HepG2 (cell line): Measurements from ENCODE around the gene NAV3. TPM values are rescaled to one million over a fixed set of nuclear protein-coding genes. Genes with fewer than 3 reads are reported as not detected.

ENCODE experiments used
- ATAC-seq: fragments of 200-7000 bp; cut with Tn5 transposase; 3 replicates; pipeline ENCODE4 v1.9.1; 2020; ENCODE audit warnings: mild to moderate bottlenecking, moderate library complexity
- BruUV-seq: library from RNA; stranded (reverse); fragments of 400-500 nt; replicated peaks from 2 replicates; lab custom pipeline; 2021; lab: Mats Ljungman, UMichigan
- CTCF ChIA-PET: fragments of 300-600 bp; formaldehyde crosslinking; extraction: SDS; loops from one replicate; lab custom pipeline; 2021; ENCODE audit warnings: low total read pairs, inconsistent platforms, low intra/inter-chr PET ratio; lab: Yijun Ruan, JAX
- POLR2A ChIA-PET: fragments of 350-600 bp; sonication (Branson Sonifier 250); formaldehyde crosslinking; loops from one replicate; lab custom pipeline; 2020; ENCODE audit warnings: antibody characterized with exemption, inconsistent platforms; lab: Yijun Ruan, JAX
- DNase-seq: peaks from one replicate; pipeline ENCODE4 v3.0.0-alpha.2; 2015; ENCODE audit warnings: low spot score
- FAIRE-seq: peaks from 3 replicates; lab custom pipeline; 2011; peaks lifted over from hg19 to GRCh38; lab: Jason Lieb, UNC
- H2AFZ ChIP-seq: one replicate; pipeline ENCODE4 v1.6.1; 2011; ENCODE audit warnings: low read length, inconsistent platforms
- H3K27ac ChIP-seq: fragments of 300-600 bp; 3 replicates; pipeline ENCODE4 v1.8.0; 2011; ENCODE audit warnings: mixed run types, mild to moderate bottlenecking, mixed read lengths, low read length, inconsistent platforms; ENCODE audit not compliant: insufficient read depth; ENCODE audit errors: extremely low read length
- H3K27me3 ChIP-seq, 2 experiments: fragments of 200-600 bp in 1 of 2; 2 replicates in 1 of 2; 3 replicates in 1 of 2; pipeline versions ENCODE4 v1.6.0 to v1.8.0; 2011; ENCODE audit warnings: low read length in 2 of 2, mild to moderate bottlenecking in 2 of 2, moderate library complexity in 2 of 2, inconsistent platforms in 1 of 2; ENCODE audit not compliant: insufficient read depth in 2 of 2, control insufficient read depth in 1 of 2
- H3K36me3 ChIP-seq, 2 experiments: fragments of 200-600 bp in 1 of 2; replicated peaks in 1 of 2; 2 replicates in 1 of 2; 3 replicates in 1 of 2; pipeline versions ENCODE4 v1.5.1 to v1.8.0; 2011; ENCODE audit warnings: low read length in 2 of 2, inconsistent platforms in 1 of 2; ENCODE audit not compliant: insufficient read depth in 2 of 2, control insufficient read depth in 1 of 2
- H3K4me1 ChIP-seq: 2 replicates; pipeline ENCODE4 v1.5.1; 2012; ENCODE audit warnings: low read length, inconsistent platforms; ENCODE audit not compliant: insufficient read depth
- H3K4me2 ChIP-seq: 2 replicates; pipeline ENCODE4 v1.6.0; 2011; ENCODE audit warnings: low read depth, low read length, inconsistent platforms
- H3K4me3 ChIP-seq, 3 experiments: fragments of 200-600 bp in 1 of 3; sonication (generic), shearing (Covaris generic) in 1 of 3; replicated peaks in 1 of 3; 2 replicates each; pipeline ENCODE4 v1.5.1; 2011 to 2016; ENCODE audit warnings: low read length in 3 of 3, inconsistent platforms in 2 of 3, low read depth in 2 of 3, mild to moderate bottlenecking in 2 of 3, control low read depth in 1 of 3, mixed read lengths in 1 of 3; ENCODE audit not compliant: insufficient read depth in 1 of 3
- H3K79me2 ChIP-seq: one replicate; pipeline ENCODE4 v1.6.1; 2011; ENCODE audit warnings: low read length, inconsistent platforms; ENCODE audit not compliant: insufficient read depth
- H3K9ac ChIP-seq: 2 replicates; pipeline ENCODE4 v1.6.0; 2011; ENCODE audit warnings: mild to moderate bottlenecking, low read depth, low read length, inconsistent platforms; ENCODE audit not compliant: insufficient read depth
- H3K9me3 ChIP-seq: 2 replicates; pipeline ENCODE4 v1.5.1; 2012; ENCODE audit warnings: mild to moderate bottlenecking, low read length
- H4K20me1 ChIP-seq: 2 replicates; pipeline ENCODE4 v1.6.0; 2011; ENCODE audit warnings: inconsistent platforms, mild to moderate bottlenecking, low read length, moderate library complexity; ENCODE audit not compliant: insufficient read depth
- BHLHE40 ChIP-seq: IDR thresholded peaks from 2 replicates; pipeline ENCODE4 v1.6.1; 2011; ENCODE audit warnings: low read length, improper control_type of control experiment
- ESRRA ChIP-seq: sonication (generic); formaldehyde crosslinking; IDR thresholded peaks from 2 replicates; pipeline ENCODE4 v1.5.1; 2020; ENCODE audit warnings: mild to moderate bottlenecking, low read depth, missing genetic modification reagents
- EZH2 ChIP-seq: conservative IDR thresholded peaks from 2 replicates; pipeline ENCODE4 v1.6.1; 2012; ENCODE audit warnings: mild to moderate bottlenecking, low read depth, low read length, moderate library complexity
- HNF4G ChIP-seq, 2 experiments: sonication (generic) in 1 of 2; formaldehyde crosslinking in 1 of 2; IDR thresholded peaks; 2 replicates each; pipeline versions ENCODE4 v1.4.0 to v1.6.1; 2011 to 2020; ENCODE audit warnings: borderline replicate concordance in 2 of 2, low read depth in 2 of 2, mild to moderate bottlenecking in 2 of 2, low read length in 1 of 2, missing genetic modification reagents in 1 of 2, moderate library complexity in 1 of 2
- NR2F2 ChIP-seq: IDR thresholded peaks from 2 replicates; pipeline ENCODE4 v1.6.1; 2012; ENCODE audit warnings: low read depth, inconsistent platforms, borderline replicate concordance
- PAF1 ChIP-seq: IDR thresholded peaks from 2 replicates; pipeline ENCODE4 v1.6.1; 2016; ENCODE audit warnings: missing genetic modification reagents, missing compliant biosample characterization
- RBM39 ChIP-seq: fragments of 200-400 bp; formaldehyde crosslinking; IDR thresholded peaks from one replicate; pipeline ENCODE4 v1.6.1; 2018; ENCODE audit warnings: antibody characterized with exemption, mild to moderate bottlenecking, low read depth, low read length; ENCODE audit not compliant: poor library complexity, severe bottlenecking
- SMARCC2 ChIP-seq: fragments of 450-650 bp; IDR thresholded peaks from 2 replicates; pipeline ENCODE4 v1.6.1; 2017; ENCODE audit warnings: antibody characterized with exemption, mild to moderate bottlenecking
- SP1 ChIP-seq, 2 experiments: fragments of 450-650 bp in 1 of 2; sonication (generic) in 1 of 2; formaldehyde crosslinking in 1 of 2; IDR thresholded peaks; 2 replicates each; pipeline versions ENCODE4 v1.4.0 to v1.6.1; 2016 to 2020; ENCODE audit warnings: missing genetic modification reagents in 1 of 2
- SP2 ChIP-seq: sonication (generic); formaldehyde crosslinking; IDR thresholded peaks from 2 replicates; pipeline ENCODE4 v1.5.1; 2020; ENCODE audit warnings: mild to moderate bottlenecking, missing genetic modification reagents
- SUZ12 ChIP-seq: fragments of 150-350 bp; IDR thresholded peaks from 2 replicates; pipeline ENCODE4 v1.6.1; 2014; ENCODE audit warnings: low read depth, low read length
- TGIF2 ChIP-seq: IDR thresholded peaks from 2 replicates; pipeline ENCODE4 v1.6.1; 2016; ENCODE audit warnings: control low read depth, missing compliant biosample characterization
- TMF1 ChIP-seq: sonication (generic); formaldehyde crosslinking; IDR thresholded peaks from 2 replicates; pipeline ENCODE4 v1.8.1; 2022; ENCODE audit warnings: low read depth, missing genetic modification reagents
- ZNF24 ChIP-seq: fragments of 450-650 bp; IDR thresholded peaks from 2 replicates; pipeline ENCODE4 v1.6.1; 2017; ENCODE audit warnings: antibody characterized with exemption, mild to moderate bottlenecking
- ZNF350 ChIP-seq: sonication (generic); formaldehyde crosslinking; IDR thresholded peaks from 2 replicates; pipeline ENCODE4 v1.4.0; 2020; ENCODE audit warnings: mild to moderate bottlenecking, low read depth, missing genetic modification reagents, borderline replicate concordance
- ZNF577 ChIP-seq: sonication (generic); formaldehyde crosslinking; IDR thresholded peaks from 2 replicates; pipeline ENCODE4 v1.4.0; 2020; ENCODE audit warnings: mild to moderate bottlenecking, low read depth, missing genetic modification reagents, borderline replicate concordance
- ZNF740 ChIP-seq: sonication (generic); formaldehyde crosslinking; IDR thresholded peaks from 2 replicates; pipeline ENCODE4 v1.4.0; 2020; ENCODE audit warnings: missing genetic modification reagents
- WGBS: methylation state at CpG from one replicate; pipeline ENCODE4 v1.1.6; 2017; ENCODE audit warnings: low lambda C conversion rate; 5-methylcytosine and 5-hydroxymethylcytosine counted together
- in situ Hi-C: cut with HindIII; loops from 2 replicates; pipeline ENCODE4 v1.10.0; 2017; ENCODE audit warnings: low pct_unique_long_range_greater_than_20kb; ENCODE audit not compliant: extremely low pct_ligation_motif_present
- intact Hi-C: fragments of 100-400 bp; cut with micrococcal nuclease; formaldehyde crosslinking; loops from one replicate; pipeline ENCODE4 v1.10.0; 2022; ENCODE audit not compliant: unreplicated experiment
- polyA plus RNA-seq, 8 experiments: library from polyadenylated mRNA; depleted of rRNA in 3 of 8; stranded (reverse) in 7 of 8; unstranded in 1 of 8; fragments of >200 nt; fragmentation: Illumina TruSeq in 4 of 8; extraction: Trizol in 4 of 8; gene quantifications; 2 replicates each; pipeline versions ENCODE4 v1.2.1 to v1.2.3, GENCODE V29; 2011 to 2016; ENCODE audit warnings: low read depth in 4 of 8, missing spikeins in 1 of 8, mixed read lengths in 1 of 8; ENCODE audit not compliant: insufficient read depth in 1 of 8
- total RNA-seq, 5 experiments: library from RNA; depleted of rRNA; stranded (reverse); fragments of >200 nt; fragmentation: Illumina TruSeq; extraction: Trizol; gene quantifications; 2 replicates each; pipeline ENCODE4 v1.2.3, GENCODE V29; 2016; ENCODE audit warnings: low read depth in 1 of 5
- TF ChIP-seq, protein P1 (sequence below): IDR thresholded peaks from 2 replicates; pipeline ENCODE4 v1.6.1; 2016; ENCODE audit warnings: missing compliant biosample characterization, missing genetic modification reagents, borderline replicate concordance

NAV3 gene
- total and polyA plus RNA-seq, 2 of the 13 experiments (the other 11 are each of a cell fraction or from before 2014, with no cell fraction given): 0.01 to 0.18 TPM

GRCh38 chr12:77949943-77950342 lies 119.2 kb downstream of the NAV3 start:
- no peaks in the 10 kb centered on the region for H3K36me3 ChIP-seq
- no TSS peak for BruUV-seq
- H3K27ac ChIP-seq: no peak overlapping the region
- no peak for DNase-seq
- no peak for ATAC-seq
- H3K9me3 ChIP-seq: no peaks in the 10 kb centered on the region
- intact Hi-C loops (no loop called here), in situ Hi-C loops (no loop called here)
- no peaks in the 10 kb centered on the region for H4K20me1 ChIP-seq
- no peak for FAIRE-seq
- no peak overlapping the region for H2AFZ ChIP-seq
- H3K4me2 ChIP-seq: no peak overlapping the region
- H3K4me3 ChIP-seq: no peak overlapping the region
- H3K9ac ChIP-seq: no peak overlapping the region
- POLR2A ChIA-PET: no interaction called here
- no peaks in the 10 kb centered on the region for H3K27me3 ChIP-seq
- CTCF ChIA-PET: no interaction called here
- H3K4me1 ChIP-seq: no peaks in the 10 kb centered on the region
- TF ChIP-seq RBM39: no peak
- TF ChIP-seq SP2 (CRISPR knock-in tag): no peak
- TF ChIP-seq SP1 (IDR thresholded peaks at IDR 0.05): no peak
- no peak for TF ChIP-seq SP1 (CRISPR knock-in tag; IDR thresholded peaks at IDR 0.05)
- no peak for TF ChIP-seq HNF4G (IDR thresholded peaks at IDR 0.05; ENCODE audit: borderline replicate concordance, low read depth, low read length)
- no peak for TF ChIP-seq HNF4G (CRISPR knock-in tag; IDR thresholded peaks at IDR 0.05; ENCODE audit: borderline replicate concordance, low read depth)
- TF ChIP-seq TGIF2: no peak
- TF ChIP-seq BHLHE40: no peak
- TF ChIP-seq TMF1 (CRISPR knock-in tag): no peak
- no peaks in the 10 kb centered on the region for H3K79me2 ChIP-seq

DNA sequence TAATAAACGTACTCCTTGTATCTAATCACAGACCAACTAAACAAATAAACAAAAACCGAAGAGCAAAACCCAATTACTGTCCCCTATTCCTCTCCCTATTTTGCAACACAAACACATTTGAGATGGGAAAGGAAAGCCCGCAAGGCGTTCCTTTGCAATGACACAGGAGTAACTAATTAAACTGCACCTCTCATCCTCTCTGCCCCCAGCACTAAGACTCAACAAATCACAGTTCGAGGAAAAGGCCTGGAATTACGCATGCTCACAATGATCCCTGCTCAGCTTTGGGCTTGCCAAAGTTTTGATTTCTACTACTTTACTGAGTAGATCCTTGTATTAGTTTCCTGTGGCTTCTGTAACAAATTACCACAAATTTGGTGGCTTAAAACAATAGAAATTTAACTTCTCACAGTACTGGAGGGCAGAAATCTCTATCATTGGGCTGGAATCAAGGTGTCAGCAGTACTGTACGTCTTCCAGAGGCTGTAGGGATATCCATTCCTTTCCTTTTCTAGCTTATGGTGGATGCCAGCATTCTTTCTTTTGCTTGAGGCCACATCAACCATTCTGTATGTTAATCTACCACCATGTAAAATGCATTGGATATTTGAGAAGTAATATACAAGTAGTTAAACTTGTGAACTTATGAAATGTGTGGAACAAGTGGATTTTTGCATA lies 123.0 kb downstream of the NAV3 start:
- Histone ChIP-seq H3K4me2 (no peak overlapping the region), H3K9me3 (no peaks in the 10 kb centered on the region), H3K79me2 (no peaks in the 10 kb centered on the region), H3K27ac (no peak overlapping the region), H4K20me1 (no peaks in the 10 kb centered on the region), H3K4me3 (no peak overlapping the region), H3K27me3 (no peaks in the 10 kb centered on the region), H3K4me1 (no peaks in the 10 kb centered on the region), H2AFZ (no peak overlapping the region), H3K36me3 (no peaks in the 10 kb centered on the region), H3K9ac (no peak overlapping the region)
- 23% methylated on average over 7 of the region's 7 CpGs for WGBS
- no peak for FAIRE-seq
- no TSS peak for BruUV-seq
- ChIA-PET CTCF (no interaction called here), POLR2A (no interaction called here)
- in situ Hi-C loops (no loop called here), intact Hi-C loops (no loop called here)
- DNase-seq: no peak
- no peak for ATAC-seq
- TF ChIP-seq ESRRA (CRISPR knock-in tag) (no peak), NR2F2 (no peak), PAF1 (CRISPR knock-in tag) (no peak), EZH2 (no peak), ZNF577 (CRISPR knock-in tag) (no peak), ZNF350 (CRISPR knock-in tag) (no peak), ZNF740 (CRISPR knock-in tag) (no peak), ZNF24 (no peak), SMARCC2 (no peak), SUZ12 (no peak)
- TF ChIP-seq, protein P1, sequence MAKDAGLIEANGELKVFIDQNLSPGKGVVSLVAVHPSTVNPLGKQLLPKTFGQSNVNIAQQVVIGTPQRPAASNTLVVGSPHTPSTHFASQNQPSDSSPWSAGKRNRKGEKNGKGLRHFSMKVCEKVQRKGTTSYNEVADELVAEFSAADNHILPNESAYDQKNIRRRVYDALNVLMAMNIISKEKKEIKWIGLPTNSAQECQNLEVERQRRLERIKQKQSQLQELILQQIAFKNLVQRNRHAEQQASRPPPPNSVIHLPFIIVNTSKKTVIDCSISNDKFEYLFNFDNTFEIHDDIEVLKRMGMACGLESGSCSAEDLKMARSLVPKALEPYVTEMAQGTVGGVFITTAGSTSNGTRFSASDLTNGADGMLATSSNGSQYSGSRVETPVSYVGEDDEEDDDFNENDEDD (CRISPR knock-in tag): no peak
